ENCODE data around the gene ZNF217. TPM values are rescaled to one million over a fixed set of nuclear protein-coding genes. Genes with fewer than 3 reads are reported as not detected.
"Not testable (repeated sequence)": the region's sequence is repeated elsewhere in the genome, so short reads cannot be mapped to it uniquely, and the experiment has no call there.

ZNF217 gene
- total RNA-seq, 1 donor from 2014 or later: 8.9 TPM

GRCh38 chr20:53522696-53523095 is 70.9 kb downstream of the ZNF217 start:
- Histone ChIP-seq H3K9me3 (no peaks in the 10 kb centered on the region), H3K27ac (no peak overlapping the region), H3K4me3 (no peak overlapping the region), H3K36me3 (no peaks in the 10 kb centered on the region), H3K27me3 (no peaks in the 10 kb centered on the region), H3K4me1 (no peaks in the 10 kb centered on the region)
- intact Hi-C loops (cut with DNase I): no loop called here
- DNase-seq (ENCODE audit: low spot score in 2 of 2): no peak
- TF ChIP-seq CTCF (IDR thresholded peaks at IDR 0.05): no peak

- no peak for TF ChIP-seq CTCF (IDR thresholded peaks at IDR 0.05)
- no peak for DNase-seq (ENCODE audit: low spot score in 2 of 2)
- intact Hi-C loops (cut with DNase I): no loop called here
- Histone ChIP-seq H3K27me3 (no peaks in the 10 kb centered on the region), H3K27ac (no peak overlapping the region), H3K36me3 (no peaks in the 10 kb centered on the region), H3K4me3 (no peak overlapping the region), H3K4me1 (no peaks in the 10 kb centered on the region), H3K9me3 (no peaks in the 10 kb centered on the region)
Measured at GRCh38 chr20:53522026-53522425, 71.6 kb downstream of the ZNF217 start.

GRCh38 chr20:53521421-53521820 is 72.2 kb downstream of the ZNF217 start:
- H3K36me3 ChIP-seq; H3K4me1 ChIP-seq; H3K4me3 ChIP-seq; H3K27me3 ChIP-seq; H3K9me3 ChIP-seq; H3K27ac ChIP-seq; DNase-seq (ENCODE audit: low spot score in 2 of 2); intact Hi-C loops (cut with DNase I): not testable (repeated sequence)

GRCh38 chr20:53517146-53517545 is 76.5 kb downstream of the ZNF217 start:
- no peak for DNase-seq (ENCODE audit: low spot score in 2 of 2)
- no peak for TF ChIP-seq CTCF (IDR thresholded peaks at IDR 0.05)

More at GRCh38 chr20:53517146-53517545, 76.5 kb downstream of the ZNF217 start:
- no peaks in the 10 kb centered on the region for H3K9me3 ChIP-seq
- intact Hi-C loops (cut with DNase I): no loop called here
- H3K27ac ChIP-seq: no peak overlapping the region
- no peaks in the 10 kb centered on the region for H3K36me3 ChIP-seq
- H3K27me3 ChIP-seq: no peaks in the 10 kb centered on the region
- no peak overlapping the region for H3K4me3 ChIP-seq
- no peaks in the 10 kb centered on the region for H3K4me1 ChIP-seq
